ENCODE measurements around the gene VPS13D.

VPS13D gene

GRCh38 chr1:12547586-12548225, 317.9 kb downstream of the VPS13D start:
- no peak for DNase-seq

GRCh38 chr1:12548279-12548972, 318.6 kb downstream of the VPS13D start:
- no peak for DNase-seq

DNA sequence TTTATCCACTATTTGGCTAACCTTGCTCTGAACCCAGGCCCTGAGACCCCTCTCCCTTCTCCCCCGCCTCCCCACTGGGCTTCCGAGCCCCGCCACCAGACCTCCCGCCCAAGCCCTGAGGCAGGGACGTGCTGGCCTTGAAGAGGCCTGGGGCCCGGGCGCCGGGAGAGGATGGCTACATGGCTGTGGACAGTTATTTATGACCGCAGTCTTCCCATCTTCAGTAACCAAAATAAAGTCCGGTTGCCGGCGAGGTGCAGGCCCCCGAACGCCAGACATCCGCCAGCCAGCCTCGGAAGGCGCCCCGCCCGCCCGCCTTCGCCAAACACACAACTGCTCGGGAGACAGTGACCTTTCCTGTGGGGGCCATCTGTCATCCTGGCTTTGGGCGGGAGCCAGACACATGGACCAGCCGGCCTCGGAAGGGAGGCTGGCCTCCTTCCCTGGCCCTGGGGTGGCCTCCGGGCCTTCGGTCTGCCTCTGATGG, 319.2 kb downstream of the VPS13D start:
- DNase-seq = no peak

DNA sequence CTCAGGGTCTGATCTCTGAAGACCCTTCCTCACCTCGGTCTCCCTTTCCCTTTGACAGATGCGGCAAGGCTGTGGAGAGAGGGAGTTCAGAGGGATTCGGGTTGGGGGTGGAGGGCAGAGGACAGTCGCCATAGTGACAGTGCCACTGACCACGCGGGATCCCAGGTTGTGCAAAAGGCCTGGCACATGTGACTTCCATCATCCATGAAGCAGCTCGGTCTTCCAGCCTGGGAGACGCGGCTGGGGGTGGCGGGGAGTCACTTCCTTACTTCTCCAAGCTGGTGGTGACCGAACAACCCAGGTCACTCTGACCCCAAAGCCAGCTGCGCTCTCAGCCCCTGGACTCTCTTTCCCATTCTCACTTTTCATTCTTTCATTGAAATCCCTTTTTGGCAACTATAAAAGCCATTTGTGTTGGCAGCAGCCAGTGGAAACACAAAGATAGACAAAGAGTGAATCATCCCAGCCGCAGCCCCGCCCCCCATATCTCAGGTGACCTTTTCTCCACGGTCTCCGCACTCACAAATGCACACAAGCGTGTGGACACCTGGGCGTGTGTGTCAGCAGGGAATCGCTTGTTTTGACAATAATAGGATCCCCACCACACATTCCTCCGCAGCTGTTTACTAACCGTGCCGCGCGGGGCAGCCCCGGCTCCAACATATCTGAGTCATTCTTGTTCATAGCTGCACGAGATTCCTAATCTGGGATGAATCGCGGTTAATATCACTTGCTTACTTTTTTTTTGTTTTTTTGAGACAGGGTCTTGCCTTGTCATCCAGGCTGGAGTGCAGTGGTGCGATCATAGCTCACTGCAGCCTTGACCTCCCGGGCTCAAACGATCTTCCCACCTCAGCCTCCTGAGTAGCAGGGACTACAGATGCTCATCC, 319.9 kb downstream of the VPS13D start:
- DNase-seq = peak; percentile 12 to 18

DNA sequence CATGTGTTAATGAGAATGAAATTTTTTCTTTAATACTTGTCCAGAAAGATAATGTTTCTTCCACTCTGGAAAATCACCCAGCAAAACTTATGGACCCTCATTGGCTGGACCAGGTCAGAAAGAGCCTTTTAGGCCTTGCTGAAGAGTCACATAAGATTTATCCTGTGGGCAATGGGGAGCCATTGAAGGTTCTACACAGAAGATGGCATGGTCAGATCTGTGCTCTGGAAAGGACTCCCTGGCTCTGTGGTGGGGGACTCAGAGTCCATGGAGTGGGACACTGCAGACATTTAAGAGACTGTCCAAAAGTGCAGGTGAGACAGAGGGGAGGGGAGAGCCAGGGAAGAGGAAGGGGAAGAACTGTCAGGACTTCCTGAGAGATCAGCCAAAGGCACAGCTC, 321.8 kb downstream of the VPS13D start:
- DNase-seq = no peak

- no peak for DNase-seq
Measured at GRCh38 chr1:12552111-12552888, 322.5 kb downstream of the VPS13D start.

GRCh38 chr1:12552951-12553921, 323.4 kb downstream of the VPS13D start:
- no peak for DNase-seq

DNA sequence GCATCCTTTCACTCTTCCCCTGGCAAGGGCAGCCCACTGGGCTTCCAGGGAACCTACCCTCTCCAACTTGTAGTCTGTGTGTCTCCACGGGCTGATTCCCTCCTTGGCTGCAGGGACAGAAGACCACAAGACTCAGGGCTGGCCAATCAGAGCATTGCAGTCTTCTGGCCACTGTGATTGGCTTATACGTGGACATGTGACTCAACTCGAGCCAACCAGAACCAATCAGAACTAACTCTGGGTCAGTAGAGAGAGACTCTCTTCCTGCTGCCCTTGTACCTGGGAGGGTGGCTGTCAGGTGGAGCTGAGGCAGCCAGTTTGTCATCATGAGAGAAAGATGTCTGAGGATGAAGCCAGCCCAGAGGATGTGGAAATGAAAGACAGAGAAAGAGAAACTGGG, 324.1 kb downstream of the VPS13D start:
- no peak for DNase-seq

DNA sequence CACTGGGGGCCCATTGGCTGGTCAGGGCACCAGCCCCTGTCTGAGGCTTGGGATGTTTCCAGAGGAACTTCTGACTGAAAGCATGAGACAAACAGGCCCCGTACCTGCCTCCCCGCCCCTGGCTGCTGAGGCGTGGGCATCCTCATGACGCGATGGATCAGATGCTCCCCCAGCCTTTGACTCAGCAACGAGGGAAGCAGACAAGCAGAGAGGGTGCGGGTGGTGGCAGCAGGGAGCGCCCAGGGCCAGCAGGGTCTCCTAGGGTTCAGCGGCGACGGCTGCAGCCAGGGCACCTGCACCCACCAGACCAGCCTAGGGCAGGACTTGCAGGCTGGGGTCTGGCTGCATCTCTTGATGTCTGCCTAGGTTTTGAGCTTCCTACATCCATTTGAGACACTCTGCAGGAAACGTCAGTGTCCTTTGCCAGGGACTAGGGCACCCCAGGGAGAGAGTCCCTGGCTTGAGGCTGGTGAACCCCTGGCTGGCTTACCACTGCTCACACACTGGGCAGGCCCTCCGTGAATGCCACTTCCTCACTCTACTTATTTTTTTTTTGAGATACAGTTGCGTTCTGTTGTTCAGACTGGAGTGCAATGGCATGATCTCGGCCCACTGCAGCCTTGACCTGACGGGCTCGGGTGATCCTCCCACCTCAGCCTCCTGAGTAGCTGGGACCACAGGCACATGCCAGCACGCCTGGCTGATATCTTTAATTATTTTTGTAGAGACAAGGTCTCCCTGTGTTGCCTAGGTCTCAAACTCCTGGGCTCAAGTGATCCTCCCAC, 324.9 kb downstream of the VPS13D start:
- DNase-seq = no peak

DNA sequence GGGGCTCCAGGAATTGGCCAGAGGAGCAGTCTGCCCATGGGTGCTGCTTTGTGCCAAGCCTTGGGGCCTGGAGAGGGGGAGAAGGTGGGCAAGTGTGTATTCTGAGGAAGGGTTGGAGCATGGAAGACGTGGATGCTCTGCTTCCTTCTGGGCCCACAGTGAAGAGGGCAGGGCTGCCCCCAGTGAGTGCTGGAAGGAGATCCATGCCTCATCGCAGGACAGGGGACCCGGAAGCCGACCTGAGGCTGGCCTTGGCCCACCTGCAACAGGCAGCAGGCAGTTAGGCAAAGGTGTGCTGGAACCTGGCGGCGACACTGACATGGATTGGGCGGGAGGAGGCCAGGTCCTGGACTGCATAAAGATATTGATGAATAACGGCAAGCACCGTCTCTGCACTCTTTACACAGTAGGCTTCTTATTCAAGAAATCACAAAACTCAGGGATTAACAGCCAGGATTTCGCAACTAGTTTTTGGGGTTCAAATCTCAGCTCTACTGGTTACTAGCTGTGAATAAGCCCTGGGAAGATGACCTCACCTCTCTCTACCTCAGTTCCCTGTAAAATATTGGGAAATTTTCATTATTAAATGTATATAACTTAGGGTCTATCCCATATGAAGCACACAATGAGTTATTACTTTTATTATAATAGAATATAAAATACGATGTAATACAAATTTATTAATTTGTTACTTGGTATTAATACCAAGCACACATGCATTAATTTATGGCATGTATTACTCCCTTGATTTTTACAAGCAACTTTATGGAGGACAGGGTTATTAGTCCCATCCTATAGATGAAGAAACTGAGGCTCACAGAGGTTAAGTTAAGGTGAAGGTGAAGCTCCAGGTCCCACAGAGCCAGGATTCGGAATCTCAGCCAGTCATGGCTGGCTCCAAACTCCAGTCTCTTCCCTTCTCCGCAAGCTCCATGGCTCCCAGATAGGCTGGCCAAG, 325.9 kb downstream of the VPS13D start:
- no peak for DNase-seq

- DNase-seq = no peak
Measured at GRCh38 chr1:12556368-12556930, 326.6 kb downstream of the VPS13D start.

DNA sequence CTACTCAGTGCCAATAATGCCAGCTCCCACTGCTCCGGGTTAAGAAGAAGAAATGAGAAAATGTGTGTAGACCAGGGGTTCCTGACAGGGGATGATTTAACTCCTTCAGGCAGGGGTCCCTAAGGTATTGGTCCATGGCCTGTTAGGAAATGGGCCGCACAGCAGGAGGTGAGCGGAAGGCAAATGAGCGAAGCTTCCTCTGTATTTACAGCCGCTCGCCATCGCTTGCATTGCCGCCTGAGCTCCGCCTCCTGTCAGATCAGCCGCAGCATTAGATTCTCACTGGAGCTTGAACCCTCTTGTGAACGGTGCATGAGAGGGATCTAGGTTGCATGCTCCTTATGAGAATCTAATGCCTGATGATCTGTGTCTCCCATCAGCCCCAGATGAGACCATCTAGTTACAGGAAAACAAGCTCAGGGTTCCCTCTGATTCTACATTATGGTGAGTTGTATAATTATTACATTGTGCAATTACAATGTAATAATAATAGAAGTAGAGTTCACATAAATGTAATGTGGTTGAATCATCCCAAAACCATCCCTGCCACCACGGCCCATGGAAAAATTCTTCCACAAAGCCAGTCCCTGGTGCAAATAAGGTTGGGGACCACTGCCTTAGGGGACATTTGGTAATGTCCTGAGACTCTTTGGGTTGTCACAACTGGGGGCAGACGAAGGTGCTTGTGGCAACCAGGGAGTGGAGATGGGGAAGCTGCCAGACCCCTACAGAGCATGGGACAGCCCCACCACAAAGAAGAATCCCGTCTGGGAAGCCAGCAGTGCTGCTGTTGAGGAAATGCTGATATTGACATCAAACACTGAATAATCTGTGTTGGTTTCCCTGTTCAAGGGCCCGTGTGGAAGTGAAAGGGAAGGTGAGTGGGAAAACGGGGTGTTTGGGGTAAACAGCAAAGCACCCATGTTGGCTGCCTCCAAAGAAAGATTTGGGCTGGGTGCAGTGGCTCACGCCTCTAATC, 327.4 kb downstream of the VPS13D start:
- no peak for DNase-seq

GRCh38 chr1:12561121-12561520, 331.3 kb downstream of the VPS13D start:
- DNase-seq = no peak

Measured in activated CD4-positive, alpha-beta T cell treated with anti-CD3 and anti-CD28 coated beads, Interleukin-2, amount 50 U/mL, for 48 hours (primary cell).